ENCODE results near the gene ZBTB40. TPM values are rescaled to one million over a fixed set of nuclear protein-coding genes. Genes with fewer than 3 reads are reported as not detected.

Gene ZBTB40
- total and polyA plus RNA-seq, 9 of the 15 experiments (the other 6 are each of a cell fraction or from before 2014, with no cell fraction given), result 2.6 to 26.0 (median 18.8) TPM

GRCh38 chr1:22527555-22528296, 76.1 kb downstream of the ZBTB40 start:
- H3K9me3 ChIP-seq (replicated peaks; ENCODE audit: control insufficient read depth, insufficient read depth, low read depth, low read length), result no peaks in the 10 kb centered on the region
- in situ Hi-C loops (cut with MboI) (no loop called here), intact Hi-C loops (cut with micrococcal nuclease) (loop anchor here (5.0 kb wide), 1 partner anchor 115 kb away; the partner anchor contains the start of gene C1QC)
- DNase-seq (ENCODE audit: extremely low read depth in 1 of 4, low spot score in 3 of 4), result no peak
- no peak overlapping the region for H3K27ac ChIP-seq (ENCODE audit: extremely low read depth, low read depth, low read length)
- no TSS peak for BruUV-seq (replicated peaks)
- 82% methylated on average over 15 of the region's 15 CpGs for WGBS (ENCODE audit: insufficient coverage, low coverage, missing lambda C conversion rate)
- H3K9me1 ChIP-seq (ENCODE audit: control insufficient read depth, insufficient read depth, low read length), result no peaks in the 10 kb centered on the region
- H4K20me1 ChIP-seq (replicated peaks; ENCODE audit: control insufficient read depth, insufficient read depth, low read length), result no peaks in the 10 kb centered on the region; the same call in none of the 2 replicates
- H3K36me3 ChIP-seq (ENCODE audit: control insufficient read depth, insufficient read depth, low read length), result peaks cover 44% of the 10 kb centered on the region
- H3K27me3 ChIP-seq (ENCODE audit: control insufficient read depth in 2 of 2, insufficient read depth in 2 of 2, low read length in 2 of 2), result no peaks in the 10 kb centered on the region
- H3K4me2 ChIP-seq (ENCODE audit: insufficient read depth, low read length), result no peak overlapping the region
- ChIA-PET CTCF (ENCODE audit: low intra/inter-chr PET ratio) (interaction anchor here (1.7 kb wide), 1 partner anchor 108 kb away, joined by 3 read pairs; no protein-coding TSS in a partner anchor), POLR2A (interaction anchor here (0.7 to 1.2 kb wide), 4 partner anchors 10 to 297 kb away, joined by 3 to 5 read pairs (median 4); partner anchors contain the start of gene C1QA)
- H3K79me2 ChIP-seq (ENCODE audit: control insufficient read depth, insufficient read depth, low read length), result no peaks in the 10 kb centered on the region
- H3K4me3 ChIP-seq, result no peak overlapping the region
- FAIRE-seq, result peak; percentile 63
- no peak overlapping the region for H2AFZ ChIP-seq (ENCODE audit: low read depth, low read length)
- peaks cover 0 to 2% of the 10 kb centered on the region in 2 experiments; a peak in 1 of 5 replicates for H3K4me1 ChIP-seq (replicated peaks in 1 of 2; ENCODE audit: control insufficient read depth in 2 of 2, insufficient read depth in 2 of 2, low read length in 2 of 2)
- ATAC-seq, result no peak
- H3K9ac ChIP-seq (ENCODE audit: insufficient read depth in 1 of 2, low read depth in 2 of 2, low read length in 2 of 2), result peak overlapping the region in 1 of 2 experiments; percentile 72; a peak in 2 of 4 replicates
- TF ChIP-seq RAD21 (CRISPR knock-in tag; conservative IDR thresholded peaks at IDR 0.05 in 1 of 2, IDR thresholded peaks at IDR 0.05 in 1 of 2), result peak in 1 of 2 experiments; percentile 32; a peak in 1 of 4 replicates
- TF ChIP-seq SMAD4 (CRISPR knock-in tag; conservative IDR thresholded peaks at IDR 0.05), result no peak
- no peak for TF ChIP-seq ZNF507 (tag; conservative IDR thresholded peaks at IDR 0.05)
- TF ChIP-seq CTCF (IDR thresholded peaks at IDR 0.05 in 2 of 3, conservative IDR thresholded peaks at IDR 0.05 in 1 of 3; ENCODE audit: insufficient read depth in 2 of 3, low read depth in 1 of 3, low read length in 3 of 3), result peak in 1 of 3 experiments; percentile 19; a peak in 1 of 6 replicates
- TF ChIP-seq FOXO4 (CRISPR knock-in tag; IDR thresholded peaks at IDR 0.05), result no peak
- TF ChIP-seq CLOCK (CRISPR knock-in tag; IDR thresholded peaks at IDR 0.05; ENCODE audit: borderline replicate concordance), result no peak

Data from K562 (cell line).